ENCODE results near the gene CLVS2.

CLVS2 gene, protein sequence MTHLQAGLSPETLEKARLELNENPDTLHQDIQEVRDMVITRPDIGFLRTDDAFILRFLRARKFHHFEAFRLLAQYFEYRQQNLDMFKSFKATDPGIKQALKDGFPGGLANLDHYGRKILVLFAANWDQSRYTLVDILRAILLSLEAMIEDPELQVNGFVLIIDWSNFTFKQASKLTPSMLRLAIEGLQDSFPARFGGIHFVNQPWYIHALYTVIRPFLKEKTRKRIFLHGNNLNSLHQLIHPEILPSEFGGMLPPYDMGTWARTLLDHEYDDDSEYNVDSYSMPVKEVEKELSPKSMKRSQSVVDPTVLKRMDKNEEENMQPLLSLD

DNA sequence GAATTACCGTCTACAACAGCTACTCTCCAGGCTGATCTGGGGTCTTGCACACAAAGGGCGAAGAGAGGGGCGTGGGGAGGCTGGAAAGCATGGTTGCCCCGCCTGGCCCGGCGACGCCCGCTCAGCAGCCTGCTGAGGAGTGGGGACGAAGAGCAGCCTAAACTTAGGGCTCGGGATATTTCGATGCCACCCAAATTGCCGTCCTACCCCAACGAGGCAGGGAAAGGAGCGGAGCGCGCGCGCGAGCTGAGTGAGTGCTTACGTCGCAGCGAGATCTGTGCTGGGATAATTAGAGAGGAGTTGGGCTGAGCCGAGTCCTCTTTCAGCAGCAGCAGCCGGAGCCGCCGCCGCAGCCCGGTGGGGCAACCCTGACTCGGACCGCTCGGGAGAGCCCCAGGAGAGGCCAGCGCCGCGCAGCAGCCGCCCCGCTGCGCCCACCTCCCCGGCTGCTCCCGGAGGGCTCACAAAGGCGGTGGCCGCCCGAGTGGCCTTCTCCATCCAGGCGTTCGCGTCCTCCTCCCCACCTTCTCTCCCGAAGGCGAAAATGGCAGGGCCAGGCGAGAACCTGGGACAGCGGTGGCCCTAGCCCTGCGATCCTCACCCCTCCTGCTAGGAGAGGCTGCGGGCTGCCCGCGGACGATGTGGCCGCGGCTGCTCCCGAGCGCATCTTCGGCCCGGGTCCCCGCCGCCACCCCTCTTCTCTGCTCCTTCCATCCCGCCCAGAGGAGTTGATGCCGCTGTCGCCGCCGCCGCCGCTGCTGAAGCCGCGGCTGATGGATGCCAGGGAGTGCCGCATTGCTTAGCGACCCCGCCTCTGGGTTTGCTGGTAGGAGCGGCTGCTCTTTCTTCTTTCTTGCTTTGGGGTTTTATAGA, at the start of gene CLVS2:
TSS of gene CLVS2 (plus strand) at position 315 of the 873 bp plus-strand sequence. CDS start 1,543 bp downstream, outside the sequence.
- no peak for DNase-seq

DNA sequence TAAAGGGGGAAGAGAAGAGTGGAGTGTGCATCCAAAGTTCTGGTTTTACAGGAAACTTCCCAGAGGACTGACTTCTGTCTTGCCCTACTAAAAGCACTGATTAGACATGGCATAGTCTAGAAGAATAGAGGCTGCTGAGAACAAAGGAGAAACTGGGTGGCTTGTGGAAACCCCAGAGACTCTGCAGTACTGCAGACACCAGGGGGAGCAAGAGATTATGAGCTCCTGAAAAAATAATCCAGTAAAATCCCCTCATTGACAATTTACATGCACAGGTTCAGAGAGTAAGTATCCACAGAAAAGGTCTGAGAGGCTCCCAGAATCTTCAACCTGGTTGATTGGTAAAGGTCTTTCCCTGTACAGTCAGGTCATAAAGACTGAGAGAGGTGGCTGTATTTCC, 48.7 kb upstream of the CLVS2 start:
- no peak for DNase-seq

DNA sequence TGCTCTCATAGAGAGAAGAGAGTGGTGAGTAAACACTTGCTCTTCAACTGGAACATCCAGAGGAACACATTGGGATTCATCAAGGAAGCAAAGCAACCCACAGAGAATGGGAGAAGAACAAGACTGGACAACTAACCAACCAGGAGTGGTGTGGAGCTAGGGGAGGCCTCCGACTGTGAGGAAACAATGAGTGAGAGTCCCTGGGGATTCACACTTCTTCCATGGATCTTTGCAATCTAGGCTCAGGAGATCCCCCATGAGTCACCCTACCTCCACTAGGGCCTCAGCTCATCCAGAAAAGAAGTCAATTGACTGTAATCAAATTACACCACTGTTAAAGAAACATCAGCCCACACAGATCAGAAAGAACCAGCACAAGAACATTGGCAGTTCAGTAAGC, 42.3 kb upstream of the CLVS2 start:
- DNase-seq = no peak

DNA sequence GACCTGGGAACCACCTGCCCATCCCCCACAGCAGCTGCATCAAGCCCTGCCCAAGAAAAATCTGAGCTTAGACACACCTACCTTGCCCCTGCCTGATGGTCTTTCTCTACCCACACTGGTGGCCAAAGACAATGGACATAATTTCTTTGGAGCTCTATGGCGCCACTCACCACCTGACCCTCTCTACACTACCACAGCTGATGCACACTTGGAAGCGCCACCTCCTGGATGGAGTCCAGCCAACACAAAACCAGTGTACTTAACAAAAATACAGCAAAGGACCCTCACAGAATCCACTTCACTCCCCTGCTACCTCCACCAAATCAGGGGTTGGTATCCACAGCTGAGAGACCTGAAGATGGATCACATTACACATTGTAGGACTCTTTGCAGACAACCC, 39.7 kb upstream of the CLVS2 start:
- no peak for DNase-seq

DNA sequence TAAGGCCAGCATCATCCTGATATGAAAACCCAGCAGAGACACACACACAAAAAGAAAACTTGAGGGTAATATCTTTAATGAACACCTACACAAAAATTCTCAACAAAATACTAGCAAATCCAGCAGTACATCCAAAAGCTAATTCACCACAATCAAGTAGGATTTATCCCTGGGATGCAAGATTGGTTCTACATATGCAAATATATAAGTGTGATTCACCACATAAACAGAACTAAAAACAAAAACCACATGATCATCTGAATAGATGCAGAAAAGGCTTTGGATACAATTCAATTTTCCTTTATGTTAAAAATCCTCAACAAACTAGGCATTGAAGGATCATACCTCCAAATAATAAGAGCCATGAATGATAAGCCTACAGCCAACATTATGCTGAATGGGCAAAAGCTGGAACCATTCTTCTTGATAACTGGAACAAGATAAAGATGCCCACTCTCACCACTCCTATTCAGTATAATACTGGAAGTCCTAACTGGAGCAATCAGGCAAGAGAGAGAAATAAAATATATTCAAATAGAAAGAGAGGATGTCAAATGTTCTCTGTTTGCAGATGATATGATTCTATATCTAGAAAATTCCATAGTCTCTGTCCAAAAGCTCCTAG, 33.9 kb upstream of the CLVS2 start:
- DNase-seq = no peak

DNA sequence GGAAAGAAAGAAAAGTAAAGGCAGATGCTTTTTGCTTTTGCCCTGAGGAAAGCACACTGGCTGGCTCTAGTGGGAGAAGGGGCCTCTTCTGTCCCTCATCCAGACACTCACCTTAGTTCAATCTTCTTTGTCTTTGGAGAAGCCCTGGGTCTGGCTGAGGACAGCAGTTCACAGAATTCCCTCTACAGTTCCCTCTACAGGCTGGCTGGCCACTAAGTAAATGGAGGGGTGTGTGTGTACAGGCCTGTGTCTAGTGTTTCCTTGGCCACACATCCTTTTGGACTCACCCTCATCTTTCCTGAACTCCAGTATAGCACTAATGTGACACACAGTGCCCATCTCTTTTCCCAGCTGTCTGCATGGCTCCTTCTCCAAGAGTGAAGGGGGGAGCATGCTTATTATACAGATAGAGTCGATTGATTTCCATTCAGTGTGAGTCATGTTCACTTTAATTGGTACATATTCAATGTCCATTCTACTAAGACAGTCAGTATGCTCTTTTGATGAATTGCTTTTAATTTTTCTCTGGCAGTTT, 26.0 kb upstream of the CLVS2 start:
- no peak for DNase-seq

DNA sequence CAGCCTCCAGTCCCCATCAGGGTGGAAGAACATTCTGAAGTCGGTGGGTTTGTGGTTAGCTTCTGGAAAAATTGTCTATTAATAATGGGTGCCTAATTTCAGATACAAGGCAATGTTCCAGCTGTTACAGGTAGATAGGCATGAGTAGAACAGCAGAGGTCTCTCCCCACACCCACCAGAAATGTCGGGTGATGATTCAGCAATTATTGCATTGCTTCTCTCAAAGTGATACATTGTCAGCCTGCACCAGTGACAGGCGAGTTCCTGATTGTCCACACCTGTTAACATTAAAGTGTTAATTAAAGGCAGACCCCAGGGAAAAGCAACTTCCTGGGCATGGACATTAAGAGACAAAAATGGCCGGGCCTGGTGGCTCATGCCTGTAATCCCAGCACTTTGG, 18.9 kb upstream of the CLVS2 start:
- no peak for DNase-seq

DNA sequence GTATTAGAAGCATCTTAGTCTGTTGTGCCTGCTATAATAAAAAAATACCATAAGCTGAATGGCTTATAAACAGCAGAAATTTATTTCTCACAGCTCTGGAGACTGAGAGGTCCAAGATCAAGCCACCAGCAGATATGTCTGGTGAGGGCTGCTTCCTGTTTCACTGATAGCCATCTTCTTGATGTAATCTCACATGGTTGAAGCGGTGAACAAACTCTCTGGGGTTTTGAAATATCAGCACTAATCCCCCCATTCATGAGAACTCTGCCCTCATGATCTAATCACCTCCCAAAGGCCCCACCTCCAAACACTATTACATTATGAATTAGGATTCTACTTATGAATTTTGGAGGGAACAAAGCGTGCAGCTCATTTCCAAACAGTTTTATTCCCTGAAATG, 11.6 kb upstream of the CLVS2 start:
- DNase-seq = no peak

DNA sequence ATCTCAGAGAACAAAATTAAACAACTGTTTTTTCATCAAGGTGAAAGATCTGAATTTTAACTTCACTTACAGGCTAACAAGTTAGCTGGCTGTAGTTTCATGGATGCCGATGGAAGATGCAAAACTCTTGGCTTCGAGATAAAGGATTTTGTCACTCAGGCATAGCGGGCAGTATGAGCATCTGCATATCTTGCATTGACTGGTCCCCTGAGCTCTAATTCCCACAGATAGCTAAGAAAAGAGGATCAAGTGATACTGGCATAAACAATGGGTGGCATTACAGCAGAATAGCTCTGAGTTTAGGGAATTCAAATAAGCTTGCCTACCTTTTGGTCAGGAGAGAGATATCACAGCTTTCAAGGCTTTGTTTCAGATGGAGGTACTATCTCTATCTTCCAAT, 1.8 kb upstream of the CLVS2 start:
- no peak for DNase-seq

DNA sequence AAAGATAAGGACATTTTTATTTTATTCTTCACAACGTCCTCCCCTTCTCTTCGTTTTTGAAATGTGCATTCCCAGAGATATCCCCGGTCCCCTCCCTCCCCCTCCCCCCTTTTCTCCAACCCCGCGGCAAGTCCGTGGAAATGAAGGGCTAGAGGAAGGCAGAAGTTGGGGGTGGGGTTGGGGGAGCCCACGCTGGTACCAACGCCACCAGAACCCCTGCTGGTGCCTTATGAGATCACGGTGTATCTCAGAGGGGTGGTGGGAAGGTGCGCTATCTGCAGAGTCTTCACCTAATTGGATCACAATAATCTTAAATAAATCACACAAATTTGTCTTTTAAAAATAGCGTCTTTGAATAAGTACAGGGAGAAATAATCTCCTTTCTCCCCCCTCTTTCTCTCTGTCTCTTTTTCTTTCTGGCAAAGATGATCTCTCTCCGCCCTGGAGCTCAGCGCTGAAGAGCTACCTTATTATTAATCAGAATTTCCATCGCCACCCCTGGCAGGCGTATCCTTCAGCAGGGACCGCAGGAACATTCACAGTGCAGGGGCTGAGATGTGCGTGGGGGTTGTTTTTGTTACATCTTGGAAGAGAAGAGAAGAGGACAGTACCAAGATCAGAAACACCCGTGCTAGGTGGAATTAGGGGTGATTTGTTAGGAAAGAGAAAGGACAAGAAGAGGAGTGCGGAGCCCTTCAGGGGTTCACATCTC, 915 bp downstream of the CLVS2 start:
- DNase-seq = no peak

DNA sequence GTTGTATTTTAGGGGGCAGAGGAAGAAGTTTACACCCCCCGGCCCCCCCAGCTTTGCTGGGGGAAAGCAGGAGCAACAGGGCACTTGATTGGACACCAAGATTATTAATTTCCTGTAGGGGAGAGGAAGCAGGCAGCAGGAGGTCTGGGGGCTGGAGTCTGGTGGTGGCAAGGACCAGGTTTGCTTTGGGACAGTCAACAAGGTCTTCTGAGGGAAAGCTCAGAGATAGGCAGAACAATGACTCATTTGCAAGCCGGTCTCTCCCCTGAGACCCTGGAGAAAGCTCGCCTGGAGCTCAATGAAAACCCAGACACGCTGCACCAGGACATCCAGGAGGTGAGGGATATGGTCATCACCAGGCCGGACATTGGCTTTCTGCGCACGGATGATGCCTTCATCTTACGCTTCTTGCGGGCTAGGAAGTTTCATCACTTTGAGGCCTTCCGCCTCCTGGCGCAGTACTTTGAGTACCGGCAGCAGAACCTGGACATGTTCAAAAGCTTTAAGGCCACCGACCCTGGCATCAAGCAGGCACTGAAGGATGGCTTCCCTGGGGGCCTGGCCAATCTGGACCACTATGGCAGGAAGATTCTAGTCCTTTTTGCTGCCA, 1.6 kb downstream of the CLVS2 start:
- no peak for DNase-seq

DNA sequence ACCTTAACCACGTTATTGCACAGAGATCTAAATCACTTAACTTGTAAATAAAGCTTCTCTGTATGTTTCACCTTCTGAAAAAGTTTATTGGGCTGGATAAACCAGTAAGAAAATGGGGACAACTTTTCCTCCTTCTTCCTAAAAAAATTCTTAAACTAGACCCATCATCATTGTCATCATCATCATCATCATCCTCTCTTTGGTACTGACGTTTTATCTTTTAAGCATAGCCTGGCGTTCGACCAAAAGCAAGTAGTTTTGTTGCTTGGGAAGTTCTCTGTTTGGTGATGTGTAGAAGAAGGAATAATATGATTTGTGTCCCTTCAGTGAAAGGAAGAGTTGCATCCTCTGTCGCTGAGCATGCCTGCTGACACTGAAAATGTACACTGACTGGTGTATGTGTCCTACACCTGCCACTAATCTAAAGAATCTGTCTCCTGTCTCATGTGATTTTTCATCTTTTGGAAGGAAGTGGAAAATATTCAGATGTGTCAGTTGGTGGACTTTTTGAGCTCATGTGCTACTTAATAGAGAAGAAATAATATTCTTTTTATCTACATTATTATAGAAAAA, 2.5 kb downstream of the CLVS2 start:
- DNase-seq = no peak

DNA sequence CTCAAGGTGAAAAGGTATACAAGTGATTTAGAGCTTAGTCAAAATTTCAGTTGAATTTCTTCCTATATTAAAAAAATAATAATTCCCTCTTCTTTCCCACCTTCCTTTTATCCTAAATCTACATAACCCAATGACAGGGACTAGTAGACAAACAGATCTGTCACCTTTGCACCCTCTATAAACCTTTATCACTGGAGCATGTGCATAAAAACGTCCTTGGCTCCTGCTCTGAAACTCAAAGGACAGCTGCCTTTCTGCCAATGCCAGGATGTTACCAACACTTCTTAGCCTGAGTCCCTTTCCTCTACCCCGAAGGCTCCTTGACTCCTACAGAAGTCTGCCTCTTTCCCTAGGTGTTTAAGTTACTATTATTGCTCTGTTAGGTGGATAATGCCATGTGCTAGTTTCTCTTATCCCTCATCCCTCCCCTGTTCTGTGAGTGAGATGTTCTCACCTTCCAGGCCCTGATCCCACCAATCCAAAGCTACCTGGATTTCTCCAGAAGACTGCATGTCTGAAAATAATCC, 4.3 kb downstream of the CLVS2 start:
- DNase-seq = no peak

DNA sequence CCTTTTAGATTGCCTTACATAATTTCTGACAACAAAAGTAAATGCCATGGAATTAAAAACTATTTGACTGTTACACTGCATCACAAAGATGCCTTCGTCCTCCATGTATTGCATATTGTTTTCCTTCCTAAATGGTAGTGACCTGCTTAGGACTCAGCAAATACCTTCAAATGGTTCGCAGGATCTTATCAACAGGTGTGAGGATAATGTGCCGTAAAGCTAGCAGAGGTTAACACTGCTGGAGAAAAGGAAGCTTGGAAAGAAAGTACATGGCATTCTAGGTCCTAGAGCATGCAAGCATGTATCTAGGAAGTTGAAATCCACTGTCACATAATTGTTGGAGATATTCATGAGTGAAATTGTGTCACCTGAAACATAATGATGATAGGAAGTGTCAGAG, 5.5 kb downstream of the CLVS2 start:
- DNase-seq = no peak

DNA sequence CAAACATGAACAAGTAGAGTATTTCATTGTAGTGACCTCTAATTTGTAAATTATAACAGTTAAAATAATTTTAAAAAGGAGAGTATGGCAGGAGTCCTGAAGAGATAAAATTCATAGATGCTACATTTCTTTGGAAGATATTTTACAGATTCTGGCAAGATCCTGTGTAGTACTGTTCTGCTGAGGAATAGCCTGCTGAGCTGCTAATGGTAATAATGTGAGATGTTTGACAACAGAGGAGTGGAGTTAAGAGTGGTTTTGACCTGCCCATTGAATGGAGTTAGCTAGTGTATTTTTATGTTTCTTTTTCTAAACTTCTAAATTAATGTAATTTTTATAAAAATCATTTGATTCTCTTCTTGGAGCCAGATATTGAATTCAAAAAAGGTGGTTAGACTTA, 11.8 kb downstream of the CLVS2 start:
- no peak for DNase-seq

DNA sequence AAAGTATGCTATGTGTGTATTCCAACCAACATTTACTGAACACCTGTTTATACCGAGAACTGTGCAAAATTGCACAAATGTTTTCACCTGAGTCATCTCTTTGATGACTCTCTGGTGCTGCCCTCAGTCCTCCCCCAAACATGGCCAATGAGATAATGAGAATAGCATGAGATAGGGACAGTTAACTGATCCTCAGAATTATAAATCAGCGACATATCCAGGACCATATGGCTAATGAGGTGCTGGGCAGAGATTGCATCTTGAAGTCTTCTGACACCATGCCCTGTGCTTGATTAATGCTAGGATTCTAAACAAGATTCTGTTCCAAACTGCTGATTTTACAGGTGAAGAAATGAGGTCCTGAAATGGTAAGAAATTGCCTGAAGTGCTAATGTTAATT, 13.0 kb downstream of the CLVS2 start:
- no peak for DNase-seq

DNA sequence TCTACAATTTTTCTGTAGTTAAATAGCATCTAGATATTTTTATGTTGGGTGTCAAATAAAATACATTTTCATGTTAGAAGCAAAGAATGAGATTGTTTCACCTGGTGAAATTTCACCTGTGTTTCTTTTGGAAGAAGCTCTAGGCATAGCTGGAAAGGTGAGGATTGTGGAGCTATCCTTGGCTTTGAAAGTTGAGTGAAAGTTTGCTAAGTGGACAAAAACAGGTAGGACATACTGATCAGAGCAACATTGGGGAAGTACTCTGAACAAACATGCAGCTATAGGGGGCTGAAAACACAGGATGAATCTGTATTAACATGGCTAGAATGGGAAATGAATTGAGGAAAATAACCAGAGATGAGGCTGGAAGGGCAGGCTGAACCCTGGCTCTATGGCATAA, 18.8 kb downstream of the CLVS2 start:
- DNase-seq = no peak

DNA sequence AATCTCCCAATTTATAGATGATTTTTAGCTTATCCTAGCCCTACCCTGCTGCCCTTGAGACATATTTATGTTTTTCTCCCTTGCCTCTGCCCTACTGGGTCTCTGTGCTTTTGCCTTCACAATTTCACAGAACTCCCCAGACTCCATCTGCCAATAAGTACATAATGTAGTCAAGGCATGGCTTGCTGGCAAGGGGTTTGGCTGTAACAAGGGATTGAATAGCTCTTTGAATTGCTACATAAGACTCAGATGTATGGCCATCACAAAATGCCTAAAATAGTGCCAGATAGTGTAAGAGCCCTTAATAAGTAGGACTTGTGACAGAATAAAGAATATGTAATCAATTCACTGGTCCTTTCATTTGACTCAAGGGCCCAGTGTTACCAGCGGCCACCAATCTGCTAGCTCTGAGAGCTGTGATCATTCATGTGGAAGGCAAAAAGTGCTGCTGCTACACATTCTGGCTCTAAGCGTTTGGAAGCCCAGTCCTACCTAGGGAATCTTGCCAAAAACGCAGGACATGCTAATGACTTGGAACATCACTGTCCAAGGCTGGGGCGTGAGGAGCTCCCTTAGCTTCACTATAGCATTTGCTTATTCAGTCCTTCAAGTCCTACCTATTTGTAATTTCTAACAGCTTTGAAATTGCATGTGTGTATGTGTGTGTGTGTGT, 20.5 kb downstream of the CLVS2 start:
- no peak for DNase-seq

DNA sequence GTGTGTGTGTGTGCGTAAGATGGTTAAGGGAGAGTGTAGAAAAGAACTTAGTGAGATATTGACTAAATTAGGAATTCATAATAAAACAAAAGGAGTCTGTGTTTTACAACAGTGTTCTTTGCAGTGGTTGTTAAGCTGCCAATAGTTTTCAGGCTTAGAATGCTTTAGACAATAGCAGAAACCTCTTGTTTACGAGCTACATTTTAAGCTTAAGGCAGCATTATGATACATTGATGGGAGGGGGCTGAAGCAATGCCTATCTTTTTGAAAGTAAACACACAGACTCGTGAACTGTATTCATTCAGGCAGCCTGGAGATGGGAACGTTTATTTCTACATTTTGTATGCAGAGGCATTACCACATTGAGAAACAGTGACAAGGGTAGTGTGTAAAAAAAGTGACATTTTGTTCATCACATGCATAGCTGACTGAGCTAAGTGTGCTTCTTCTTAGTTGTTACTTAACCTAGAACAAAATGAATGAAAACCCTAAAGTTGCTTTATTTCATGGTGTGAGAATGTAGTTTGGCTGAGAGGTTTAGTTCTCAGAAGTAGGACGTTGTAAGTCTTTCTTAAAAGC, 21.2 kb downstream of the CLVS2 start:
- DNase-seq = no peak

DNA sequence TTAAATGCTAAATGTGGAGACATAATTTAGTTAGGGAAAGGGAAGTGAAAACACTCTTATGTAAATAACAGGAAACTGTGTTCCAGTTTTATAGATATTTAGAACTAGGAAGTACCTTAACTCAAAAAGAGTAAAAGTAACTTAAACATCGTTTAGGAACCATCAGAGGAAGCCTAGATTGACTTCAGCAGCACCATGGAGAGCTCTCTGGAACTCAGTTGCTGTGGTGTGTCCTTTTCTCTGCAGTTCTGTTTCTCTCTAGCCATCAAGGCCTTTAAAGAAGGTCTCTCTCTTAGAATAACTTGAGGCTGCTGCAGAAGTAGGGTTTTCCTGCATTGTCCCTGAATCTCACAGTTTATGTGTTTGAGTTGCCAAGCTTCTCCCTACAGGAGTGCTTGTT, 26.9 kb downstream of the CLVS2 start:
- no peak for DNase-seq

DNA sequence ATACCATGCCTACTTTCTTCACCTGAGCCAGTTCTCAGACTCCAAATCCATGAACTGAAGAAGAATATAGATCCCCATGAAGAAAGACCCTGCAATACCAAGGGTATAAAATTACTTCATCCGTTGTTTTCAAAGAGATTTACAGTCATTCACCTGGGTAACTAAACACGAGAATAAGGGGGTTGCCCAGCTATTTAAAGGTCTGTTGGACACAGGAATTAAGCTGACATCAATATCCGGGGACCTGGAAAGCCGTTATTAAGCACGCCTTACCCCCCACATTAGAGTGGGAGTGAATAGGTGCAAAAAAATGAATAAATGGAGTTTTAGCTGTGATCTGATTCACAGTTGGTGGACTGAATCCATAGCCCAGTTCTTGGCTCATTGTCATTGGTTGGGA, 28.9 kb downstream of the CLVS2 start:
- DNase-seq = no peak
